Endodermal cell (in vitro differentiated cells): ENCODE results near the gene PICALM. TPM values are rescaled to one million over a fixed set of nuclear protein-coding genes. Genes with fewer than 3 reads are reported as not detected.

Source experiments
- DNase-seq: peaks from one replicate; pipeline ENCODE4 v3.0.0-alpha.2; 2017
- H3K27ac ChIP-seq: 2 replicates; pipeline ENCODE4 v1.5.1; 2013; ENCODE audit warnings: mild to moderate bottlenecking, low read depth, low read length, moderate library complexity
- H3K27me3 ChIP-seq: 2 replicates; pipeline ENCODE4 v1.6.1; 2013; ENCODE audit warnings: mild to moderate bottlenecking, low read length, moderate library complexity; ENCODE audit not compliant: insufficient read depth, control insufficient read depth, poor library complexity, severe bottlenecking
- H3K36me3 ChIP-seq: 2 replicates; pipeline ENCODE4 v1.7.0; 2013; ENCODE audit warnings: mild to moderate bottlenecking, low read length, moderate library complexity; ENCODE audit not compliant: control insufficient read depth, insufficient read depth
- H3K4me1 ChIP-seq: one replicate; pipeline ENCODE4 v1.7.0; 2013; ENCODE audit warnings: low read length; ENCODE audit not compliant: control insufficient read depth, insufficient read depth
- H3K4me3 ChIP-seq: 2 replicates; pipeline ENCODE4 v1.5.1; 2013; ENCODE audit warnings: mild to moderate bottlenecking, low read length, moderate library complexity
- H3K9ac ChIP-seq: 2 replicates; pipeline ENCODE4 v1.6.1; 2013; ENCODE audit warnings: mild to moderate bottlenecking, low read length, moderate library complexity; ENCODE audit not compliant: poor library complexity, severe bottlenecking; ENCODE audit errors: extremely low read depth
- H3K9me3 ChIP-seq: 2 replicates; pipeline ENCODE4 v1.6.1; 2013; ENCODE audit warnings: mild to moderate bottlenecking, low read length, moderate library complexity; ENCODE audit not compliant: control insufficient read depth
- H3K27ac Mint-ChIP-seq: 2 replicates; pipeline ENCODE4 v1.8.0; 2020; ENCODE audit warnings: mixed read lengths
- H3K27me3 Mint-ChIP-seq: 2 replicates; pipeline ENCODE4 v1.8.0; 2021; ENCODE audit warnings: mild to moderate bottlenecking, mixed read lengths; ENCODE audit not compliant: insufficient read depth
- H3K36me3 Mint-ChIP-seq: 2 replicates; pipeline ENCODE4 v1.8.0; 2020; ENCODE audit warnings: low read depth, mixed read lengths
- H3K4me1 Mint-ChIP-seq: 2 replicates; pipeline ENCODE4 v1.8.0; 2020; ENCODE audit warnings: mixed read lengths
- H3K4me3 Mint-ChIP-seq: 2 replicates; pipeline ENCODE4 v1.8.0; 2020; ENCODE audit warnings: mild to moderate bottlenecking, moderate library complexity, mixed read lengths
- H3K9me3 Mint-ChIP-seq: 2 replicates; pipeline ENCODE4 v1.8.0; 2020; ENCODE audit warnings: mild to moderate bottlenecking, mixed read lengths
- WGBS, 2 experiments: methylation state at CpG; one replicate each; pipeline versions ENCODE4 v1.1.5 to v1.1.7; 2013; ENCODE audit warnings: missing lambda C conversion rate in 2 of 2, mixed read lengths in 1 of 2; ENCODE audit not compliant: insufficient coverage in 1 of 2, insufficient read length in 1 of 2; 5-methylcytosine and 5-hydroxymethylcytosine counted together
- total RNA-seq, 2 donors: library from RNA; stranded (reverse); fragmentation: NEBNext Ultra II Directional in 1 of 2; extraction: Animal tissue kit (Norgen Biotek cat#: 25700) in 1 of 2; gene quantifications; 2 replicates in 1 of 2; 3 replicates in 1 of 2; pipeline ENCODE4 v1.2.1, GENCODE V29; 2021
- TF ChIP-seq, protein P1 (sequence below): fragments of 200-600 bp; sonication (generic); conservative IDR thresholded peaks from 2 replicates; pipeline ENCODE4 v1.5.0; 2021; ENCODE audit warnings: antibody characterized with exemption, mild to moderate bottlenecking

The PICALM gene
- total RNA-seq, 2 donors from 2014 or later, result 120 to 129 TPM

DNA sequence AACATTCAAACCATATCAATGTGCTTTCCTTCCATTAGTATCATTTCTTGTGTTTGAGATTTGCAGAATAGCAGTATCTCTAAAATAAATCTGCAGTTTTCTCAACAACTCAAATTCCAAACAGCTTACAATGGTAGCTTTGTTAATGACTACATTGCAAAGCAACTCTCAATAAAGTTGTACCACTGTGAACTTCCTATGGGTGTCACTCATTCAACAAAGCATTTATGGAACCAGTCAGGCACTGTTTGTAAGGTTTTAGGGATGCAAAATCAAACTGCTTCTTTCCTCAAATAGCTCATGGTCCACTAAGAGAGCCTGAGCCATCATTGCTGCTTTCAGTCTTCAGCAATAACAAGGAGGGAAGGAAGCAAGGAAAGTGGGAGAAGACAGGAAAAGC, 122.7 kb downstream of the PICALM start:
- no peaks in the 10 kb centered on the region for H3K27me3 Mint-ChIP-seq
- no peak overlapping the region for H3K27ac Mint-ChIP-seq
- H3K4me3 ChIP-seq, result no peak overlapping the region
- no peaks in the 10 kb centered on the region for H3K36me3 ChIP-seq
- no peaks in the 10 kb centered on the region for H3K27me3 ChIP-seq
- no peak overlapping the region for H3K27ac ChIP-seq
- H3K4me1 Mint-ChIP-seq, result no peaks in the 10 kb centered on the region
- no peak overlapping the region for H3K4me3 Mint-ChIP-seq
- H3K9ac ChIP-seq, result no peak overlapping the region
- TF ChIP-seq, protein P1, sequence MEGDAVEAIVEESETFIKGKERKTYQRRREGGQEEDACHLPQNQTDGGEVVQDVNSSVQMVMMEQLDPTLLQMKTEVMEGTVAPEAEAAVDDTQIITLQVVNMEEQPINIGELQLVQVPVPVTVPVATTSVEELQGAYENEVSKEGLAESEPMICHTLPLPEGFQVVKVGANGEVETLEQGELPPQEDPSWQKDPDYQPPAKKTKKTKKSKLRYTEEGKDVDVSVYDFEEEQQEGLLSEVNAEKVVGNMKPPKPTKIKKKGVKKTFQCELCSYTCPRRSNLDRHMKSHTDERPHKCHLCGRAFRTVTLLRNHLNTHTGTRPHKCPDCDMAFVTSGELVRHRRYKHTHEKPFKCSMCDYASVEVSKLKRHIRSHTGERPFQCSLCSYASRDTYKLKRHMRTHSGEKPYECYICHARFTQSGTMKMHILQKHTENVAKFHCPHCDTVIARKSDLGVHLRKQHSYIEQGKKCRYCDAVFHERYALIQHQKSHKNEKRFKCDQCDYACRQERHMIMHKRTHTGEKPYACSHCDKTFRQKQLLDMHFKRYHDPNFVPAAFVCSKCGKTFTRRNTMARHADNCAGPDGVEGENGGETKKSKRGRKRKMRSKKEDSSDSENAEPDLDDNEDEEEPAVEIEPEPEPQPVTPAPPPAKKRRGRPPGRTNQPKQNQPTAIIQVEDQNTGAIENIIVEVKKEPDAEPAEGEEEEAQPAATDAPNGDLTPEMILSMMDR, result no peak
- H3K9me3 ChIP-seq, result peaks cover 6% of the 10 kb centered on the region
- peaks cover 7% of the 10 kb centered on the region for H3K9me3 Mint-ChIP-seq
- peaks cover 3% of the 10 kb centered on the region for H3K36me3 Mint-ChIP-seq
- no peak for DNase-seq
- H3K4me1 ChIP-seq, result no peaks in the 10 kb centered on the region

DNA sequence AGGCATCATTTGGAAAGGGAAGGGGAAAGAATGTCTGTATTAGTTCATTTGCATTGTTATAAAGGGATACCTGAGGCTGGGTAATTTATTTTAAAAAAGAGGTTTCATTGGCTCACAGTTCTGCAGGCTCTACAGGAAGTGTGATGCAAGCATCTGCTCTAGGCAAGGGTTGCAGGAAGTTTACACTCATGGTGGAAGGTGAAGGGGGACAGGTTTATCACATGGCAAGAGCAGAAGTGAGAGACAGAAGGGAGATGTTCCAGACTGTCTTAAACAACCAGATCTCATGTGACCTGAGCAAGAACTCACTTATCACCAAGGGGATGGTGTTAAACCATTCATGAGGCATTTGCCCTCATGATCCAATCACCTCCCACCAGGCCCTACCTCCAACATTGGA, 123.1 kb downstream of the PICALM start:
- H3K9me3 ChIP-seq, result peaks cover 6% of the 10 kb centered on the region
- Mint-ChIP-seq H3K27me3 (no peaks in the 10 kb centered on the region), H3K36me3 (peaks cover 3% of the 10 kb centered on the region), H3K27ac (no peak overlapping the region), H3K4me1 (no peaks in the 10 kb centered on the region), H3K4me3 (no peak overlapping the region), H3K9me3 (peaks cover 7% of the 10 kb centered on the region)
- no peak overlapping the region for H3K27ac ChIP-seq
- DNase-seq, result no peak
- H3K27me3 ChIP-seq, result no peaks in the 10 kb centered on the region
- H3K4me1 ChIP-seq, result no peaks in the 10 kb centered on the region
- TF ChIP-seq, protein P1, result no peak
- H3K9ac ChIP-seq, result no peak overlapping the region
- H3K4me3 ChIP-seq, result no peak overlapping the region
- H3K36me3 ChIP-seq, result no peaks in the 10 kb centered on the region

DNA sequence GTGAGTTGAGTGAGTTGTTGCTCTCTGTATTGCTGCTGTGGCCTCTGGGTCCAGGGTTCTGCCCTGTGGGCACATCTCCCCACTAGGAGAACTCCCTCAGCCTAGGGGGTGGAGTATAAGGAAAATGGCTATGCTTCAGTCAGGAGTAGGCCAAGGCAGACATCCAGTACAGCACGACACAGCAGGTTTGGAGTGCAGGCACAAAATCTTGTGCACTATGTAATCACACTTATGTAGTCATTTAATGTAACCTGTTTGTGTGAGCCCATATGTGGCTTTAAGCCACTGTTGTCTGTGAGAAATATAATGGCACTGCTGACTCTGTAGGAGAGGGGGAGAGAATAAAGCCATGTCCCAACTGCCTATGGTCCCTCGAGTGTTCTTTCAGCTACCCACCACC, 123.6 kb downstream of the PICALM start:
- Histone ChIP-seq H3K4me1 (no peaks in the 10 kb centered on the region), H3K4me3 (no peak overlapping the region), H3K27me3 (no peaks in the 10 kb centered on the region), H3K9me3 (peaks cover 6% of the 10 kb centered on the region), H3K9ac (no peak overlapping the region), H3K36me3 (no peaks in the 10 kb centered on the region), H3K27ac (no peak overlapping the region)
- WGBS, 2 experiments, result 88% methylated on average over 1 of the region's 2 CpGs; no CpG with 5 or more reads in 1 of the 2 experiments
- TF ChIP-seq, protein P1, result no peak
- Mint-ChIP-seq H3K27me3 (no peaks in the 10 kb centered on the region), H3K4me3 (no peak overlapping the region), H3K27ac (no peak overlapping the region), H3K9me3 (peaks cover 7% of the 10 kb centered on the region), H3K4me1 (no peaks in the 10 kb centered on the region), H3K36me3 (peaks cover 3% of the 10 kb centered on the region)
- no peak for DNase-seq
